SK-N-SH (cell line): ENCODE results near the gene C19orf81. TPM values are rescaled to one million over a fixed set of nuclear protein-coding genes. Genes with fewer than 3 reads are reported as not detected.

Source experiments
- CTCF ChIA-PET: fragments of 300-600, 350-600 bp; formaldehyde crosslinking; extraction: SDS; loops from one replicate; lab custom pipeline; 2021; lab: Yijun Ruan, JAX
- POLR2A ChIA-PET: fragments of 350-600 bp; sonication (Branson Sonifier 250); formaldehyde crosslinking; extraction: SDS; loops from one replicate; lab custom pipeline; 2020; ENCODE audit warnings: antibody characterized with exemption, inconsistent platforms; lab: Yijun Ruan, JAX
- DNase-seq: peaks from one replicate; pipeline ENCODE4 v3.0.0; 2012
- H2AFZ ChIP-seq: fragments of 200-600 bp; sonication (generic); 2 replicates; pipeline ENCODE4 v1.8.1; 2016; ENCODE audit warnings: antibody characterized with exemption, mild to moderate bottlenecking, low read depth
- H3F3A ChIP-seq: fragments of 200-600 bp; sonication (generic); replicated peaks from 2 replicates; pipeline ENCODE3; 2016; ENCODE audit warnings: antibody characterized with exemption, mild to moderate bottlenecking; ENCODE audit not compliant: insufficient read depth
- H3K27ac ChIP-seq, 2 experiments: fragments of 200-500 bp in 1 of 2; fragments of 200-600 bp in 1 of 2; sonication (Bioruptor generic) in 1 of 2; sonication (generic), shearing (Covaris generic) in 1 of 2; 2 replicates each; pipeline versions ENCODE4 v1.5.1 to v1.6.1; 2014 to 2016; ENCODE audit warnings: low read depth in 2 of 2, inconsistent platforms in 1 of 2, low read length in 1 of 2, mild to moderate bottlenecking in 1 of 2, mixed read lengths in 1 of 2
- H3K27me3 ChIP-seq: fragments of 200-600 bp; sonication (generic), shearing (Covaris generic); 2 replicates; pipeline ENCODE4 v1.6.1; 2016; ENCODE audit warnings: mixed run types; ENCODE audit not compliant: insufficient read depth
- H3K36me3 ChIP-seq, 2 experiments: fragments of 200-500 bp in 1 of 2; fragments of 200-600 bp in 1 of 2; sonication (Bioruptor generic) in 1 of 2; sonication (generic) in 1 of 2; replicated peaks in 1 of 2; 2 replicates each; pipeline versions ENCODE3 to v1.5.1; 2014 to 2016; ENCODE audit warnings: low read length in 1 of 2, mild to moderate bottlenecking in 1 of 2; ENCODE audit not compliant: insufficient read depth in 2 of 2, control insufficient read depth in 1 of 2
- H3K4me1 ChIP-seq, 2 experiments: fragments of 200-500 bp in 1 of 2; fragments of 200-600 bp in 1 of 2; sonication (Bioruptor generic) in 1 of 2; sonication (generic), shearing (Covaris generic) in 1 of 2; 2 replicates each; pipeline versions ENCODE4 v1.5.1 to v1.6.1; 2014 to 2016; ENCODE audit warnings: low read depth in 1 of 2, low read length in 1 of 2, mixed run types in 1 of 2; ENCODE audit not compliant: insufficient read depth in 2 of 2, control insufficient read depth in 1 of 2
- H3K4me2 ChIP-seq: fragments of 200-600 bp; sonication (generic), shearing (Covaris generic); 2 replicates; pipeline ENCODE4 v1.6.1; 2017; ENCODE audit warnings: mixed run types
- H3K4me3 ChIP-seq, 2 experiments: fragments of 200-500 bp in 1 of 2; fragments of 200-600 bp in 1 of 2; sonication (Bioruptor generic) in 1 of 2; sonication (generic), shearing (Covaris generic) in 1 of 2; 2 replicates each; pipeline versions ENCODE4 v1.5.1 to v1.8.1; 2014 to 2016; ENCODE audit warnings: low read depth in 2 of 2, inconsistent platforms in 1 of 2, low read length in 1 of 2, mild to moderate bottlenecking in 1 of 2, mixed read lengths in 1 of 2, moderate library complexity in 1 of 2
- H3K79me2 ChIP-seq: fragments of 200-600 bp; sonication (generic); 2 replicates; pipeline ENCODE4 v1.8.1; 2017; ENCODE audit warnings: mild to moderate bottlenecking; ENCODE audit not compliant: insufficient read depth
- H3K9ac ChIP-seq: fragments of 200-600 bp; sonication (generic); 2 replicates; pipeline ENCODE4 v1.6.1; 2017; ENCODE audit warnings: mixed run types
- H3K9me2 ChIP-seq: fragments of 200-600 bp; sonication (generic); 2 replicates; pipeline ENCODE4 v1.6.1; 2017; ENCODE audit warnings: mixed run types
- H3K9me3 ChIP-seq: fragments of 200-600 bp; sonication (generic); 2 replicates; pipeline ENCODE4 v1.6.1; 2017; ENCODE audit warnings: mixed run types, mild to moderate bottlenecking, moderate library complexity
- H4K20me1 ChIP-seq: fragments of 200-600 bp; sonication (generic); 2 replicates; pipeline ENCODE4 v1.6.1; 2017; ENCODE audit warnings: mild to moderate bottlenecking, mixed run types; ENCODE audit not compliant: insufficient read depth
- CHD2 ChIP-seq: fragments of 150-350 bp; IDR thresholded peaks from 2 replicates; pipeline ENCODE4 v1.6.1; 2018; ENCODE audit warnings: low read length; ENCODE audit not compliant: partially characterized antibody
- ELF1 ChIP-seq: IDR thresholded peaks from 2 replicates; pipeline ENCODE4 v1.4.0; 2012
- EP300 ChIP-seq, 2 experiments: IDR thresholded peaks; 2 replicates each; pipeline versions ENCODE4 v1.4.0 to v1.6.1; 2012; ENCODE audit warnings: borderline replicate concordance in 1 of 2, low read depth in 1 of 2, low read length in 1 of 2
- EZH2phosphoT487 ChIP-seq: fragments of 200-600 bp; sonication (generic); IDR thresholded peaks from 2 replicates; pipeline ENCODE4 v1.6.1; 2017; ENCODE audit warnings: low read depth, mixed run types, mild to moderate bottlenecking, antibody characterized with exemption, moderate library complexity, borderline replicate concordance
- FOSL2 ChIP-seq: IDR thresholded peaks from 2 replicates; pipeline ENCODE4 v1.4.0; 2012; ENCODE audit warnings: low read depth, mild to moderate bottlenecking, moderate library complexity, borderline replicate concordance
- FOXJ3 ChIP-seq: sonication (generic); formaldehyde crosslinking; IDR thresholded peaks from 2 replicates; pipeline ENCODE4 v1.5.1; 2020; ENCODE audit warnings: mild to moderate bottlenecking, missing genetic modification reagents
- FOXM1 ChIP-seq: IDR thresholded peaks from 2 replicates; pipeline ENCODE4 v1.4.0; 2012; ENCODE audit warnings: low read depth, mild to moderate bottlenecking
- JUND ChIP-seq: IDR thresholded peaks from 2 replicates; pipeline ENCODE4 v1.4.0; 2012
- MXI1 ChIP-seq: IDR thresholded peaks from 2 replicates; pipeline ENCODE4 v1.6.1; 2012; ENCODE audit warnings: mild to moderate bottlenecking, low read depth, low read length, improper control_type of control experiment
- NFIC ChIP-seq: IDR thresholded peaks from 2 replicates; pipeline ENCODE4 v1.4.0; 2012; ENCODE audit warnings: borderline replicate concordance
- NRF1 ChIP-seq: IDR thresholded peaks from 2 replicates; pipeline ENCODE4 v1.6.1; 2012; ENCODE audit warnings: low read depth, mild to moderate bottlenecking, low read length
- RAD21 ChIP-seq: IDR thresholded peaks from 2 replicates; pipeline ENCODE4 v1.6.1; 2012; ENCODE audit warnings: mild to moderate bottlenecking, low read length
- RCOR1 ChIP-seq: fragments of 150-350 bp; IDR thresholded peaks from 2 replicates; pipeline ENCODE4 v1.6.1; 2017; ENCODE audit warnings: antibody characterized with exemption, low read length
- RXRA ChIP-seq: IDR thresholded peaks from 2 replicates; pipeline ENCODE4 v1.4.0; 2012; ENCODE audit warnings: low read depth, mild to moderate bottlenecking, borderline replicate concordance
- SIN3A ChIP-seq: IDR thresholded peaks from 2 replicates; pipeline ENCODE4 v1.6.1; 2012; ENCODE audit warnings: low read depth, mild to moderate bottlenecking, low read length, moderate library complexity, borderline replicate concordance
- SMC3 ChIP-seq: IDR thresholded peaks from 2 replicates; pipeline ENCODE4 v1.6.1; 2012; ENCODE audit warnings: low read depth, low read length, improper control_type of control experiment
- WGBS: methylation state at CpG from one replicate; pipeline ENCODE4 v1.1.6; 2017; ENCODE audit warnings: low lambda C conversion rate; 5-methylcytosine and 5-hydroxymethylcytosine counted together
- polyA plus RNA-seq, 3 experiments: library from polyadenylated mRNA; depleted of rRNA; stranded (reverse); fragments of >200 nt; gene quantifications; 2 replicates each; pipeline ENCODE4 v1.2.3, GENCODE V29; 2012
- TF ChIP-seq, protein P1 (sequence below): fragments of 150-350 bp; IDR thresholded peaks from 2 replicates; pipeline ENCODE4 v1.6.1; 2016; ENCODE audit warnings: mild to moderate bottlenecking, low read depth, low read length
- TF ChIP-seq, protein P2 (sequence below): IDR thresholded peaks from 2 replicates; pipeline ENCODE4 v1.6.1; 2012; ENCODE audit warnings: mild to moderate bottlenecking, low read depth, low read length, moderate library complexity
- TF ChIP-seq, protein P3 (sequence below): fragments of 150-350 bp; IDR thresholded peaks from 2 replicates; pipeline ENCODE4 v1.6.1; 2017; ENCODE audit warnings: antibody characterized with exemption, low read length, low read depth, borderline replicate concordance
- TF ChIP-seq, protein P4 (sequence below): IDR thresholded peaks from 2 replicates; pipeline ENCODE4 v1.4.0; 2012; ENCODE audit warnings: low read depth

C19orf81 gene
- polyA plus RNA-seq, 1 of the 3 experiments (the other 2 are of a cell fraction) = 5.7 TPM

DNA sequence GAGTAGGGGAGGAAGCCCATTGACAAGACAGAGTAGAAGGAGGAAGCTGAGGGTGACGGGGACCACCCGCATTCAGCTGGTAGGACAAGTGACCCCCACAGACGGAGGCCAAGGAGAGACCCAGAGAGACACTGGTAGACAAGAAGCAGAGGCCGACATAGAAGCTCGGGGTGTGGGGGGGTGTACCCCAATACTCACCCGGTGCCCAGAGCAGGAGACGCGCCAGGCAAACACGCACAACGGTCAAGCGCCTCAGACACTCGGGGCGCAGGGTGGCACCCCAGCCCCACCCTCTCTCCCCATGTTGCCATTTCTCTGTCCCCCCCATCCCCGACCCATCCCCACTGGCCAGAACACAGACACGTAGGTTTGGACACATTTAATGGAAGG, 46.8 kb downstream of the C19orf81 start:
- Histone ChIP-seq H3F3A (no peaks in the 10 kb centered on the region), H3K36me3 (no peaks in the 10 kb centered on the region), H3K4me3 (peak overlapping the region in 1 of 2 experiments; percentile 43; a peak in 2 of 4 replicates), H3K9me2 (no peaks in the 10 kb centered on the region), H3K4me1 (peaks cover 0 to 8% of the 10 kb centered on the region in 2 experiments; a peak in 1 of 4 replicates), H3K27ac (peak overlapping the region in 1 of 2 experiments; percentile 90; a peak in 2 of 4 replicates), H3K9me3 (no peaks in the 10 kb centered on the region), H3K4me2 (no peak overlapping the region), H3K9ac (no peak overlapping the region), H4K20me1 (0 out of 2 replicates have a peak, but pooled peaks cover 3% of the 10 kb centered on the region), H3K79me2 (no peaks in the 10 kb centered on the region), H2AFZ (no peak overlapping the region), H3K27me3 (peaks cover 19% of the 10 kb centered on the region)
- WGBS = 69% methylated on average over 15 of the region's 15 CpGs
- ChIA-PET CTCF (interaction anchor here (1.0 to 3.0 kb wide), 5 partner anchors 9 to 29 kb away, joined by 3 to 20 read pairs (median 5); no protein-coding TSS in a partner anchor), POLR2A (interaction anchor here (1.0 to 1.5 kb wide), 4 partner anchors 8 to 380 kb away, joined by 3 to 5 read pairs (median 4); no protein-coding TSS in a partner anchor)
- no peak for TF ChIP-seq JUND
- no peak for TF ChIP-seq NFIC
- no peak for TF ChIP-seq MXI1
- no peak for TF ChIP-seq EP300 (IDR thresholded peaks at IDR 0.05; ENCODE audit: borderline replicate concordance in 1 of 2, low read depth in 1 of 2, low read length in 1 of 2)
- no peak for TF ChIP-seq SIN3A
- TF ChIP-seq FOXJ3 (CRISPR knock-in tag) = no peak
- TF ChIP-seq, protein P1, sequence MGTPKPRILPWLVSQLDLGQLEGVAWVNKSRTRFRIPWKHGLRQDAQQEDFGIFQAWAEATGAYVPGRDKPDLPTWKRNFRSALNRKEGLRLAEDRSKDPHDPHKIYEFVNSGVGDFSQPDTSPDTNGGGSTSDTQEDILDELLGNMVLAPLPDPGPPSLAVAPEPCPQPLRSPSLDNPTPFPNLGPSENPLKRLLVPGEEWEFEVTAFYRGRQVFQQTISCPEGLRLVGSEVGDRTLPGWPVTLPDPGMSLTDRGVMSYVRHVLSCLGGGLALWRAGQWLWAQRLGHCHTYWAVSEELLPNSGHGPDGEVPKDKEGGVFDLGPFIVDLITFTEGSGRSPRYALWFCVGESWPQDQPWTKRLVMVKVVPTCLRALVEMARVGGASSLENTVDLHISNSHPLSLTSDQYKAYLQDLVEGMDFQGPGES = no peak
- no peak for TF ChIP-seq NRF1
- no peak for TF ChIP-seq RXRA
- no peak for TF ChIP-seq ELF1
- TF ChIP-seq, protein P2, sequence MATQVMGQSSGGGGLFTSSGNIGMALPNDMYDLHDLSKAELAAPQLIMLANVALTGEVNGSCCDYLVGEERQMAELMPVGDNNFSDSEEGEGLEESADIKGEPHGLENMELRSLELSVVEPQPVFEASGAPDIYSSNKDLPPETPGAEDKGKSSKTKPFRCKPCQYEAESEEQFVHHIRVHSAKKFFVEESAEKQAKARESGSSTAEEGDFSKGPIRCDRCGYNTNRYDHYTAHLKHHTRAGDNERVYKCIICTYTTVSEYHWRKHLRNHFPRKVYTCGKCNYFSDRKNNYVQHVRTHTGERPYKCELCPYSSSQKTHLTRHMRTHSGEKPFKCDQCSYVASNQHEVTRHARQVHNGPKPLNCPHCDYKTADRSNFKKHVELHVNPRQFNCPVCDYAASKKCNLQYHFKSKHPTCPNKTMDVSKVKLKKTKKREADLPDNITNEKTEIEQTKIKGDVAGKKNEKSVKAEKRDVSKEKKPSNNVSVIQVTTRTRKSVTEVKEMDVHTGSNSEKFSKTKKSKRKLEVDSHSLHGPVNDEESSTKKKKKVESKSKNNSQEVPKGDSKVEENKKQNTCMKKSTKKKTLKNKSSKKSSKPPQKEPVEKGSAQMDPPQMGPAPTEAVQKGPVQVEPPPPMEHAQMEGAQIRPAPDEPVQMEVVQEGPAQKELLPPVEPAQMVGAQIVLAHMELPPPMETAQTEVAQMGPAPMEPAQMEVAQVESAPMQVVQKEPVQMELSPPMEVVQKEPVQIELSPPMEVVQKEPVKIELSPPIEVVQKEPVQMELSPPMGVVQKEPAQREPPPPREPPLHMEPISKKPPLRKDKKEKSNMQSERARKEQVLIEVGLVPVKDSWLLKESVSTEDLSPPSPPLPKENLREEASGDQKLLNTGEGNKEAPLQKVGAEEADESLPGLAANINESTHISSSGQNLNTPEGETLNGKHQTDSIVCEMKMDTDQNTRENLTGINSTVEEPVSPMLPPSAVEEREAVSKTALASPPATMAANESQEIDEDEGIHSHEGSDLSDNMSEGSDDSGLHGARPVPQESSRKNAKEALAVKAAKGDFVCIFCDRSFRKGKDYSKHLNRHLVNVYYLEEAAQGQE = no peak
- TF ChIP-seq, protein P3, sequence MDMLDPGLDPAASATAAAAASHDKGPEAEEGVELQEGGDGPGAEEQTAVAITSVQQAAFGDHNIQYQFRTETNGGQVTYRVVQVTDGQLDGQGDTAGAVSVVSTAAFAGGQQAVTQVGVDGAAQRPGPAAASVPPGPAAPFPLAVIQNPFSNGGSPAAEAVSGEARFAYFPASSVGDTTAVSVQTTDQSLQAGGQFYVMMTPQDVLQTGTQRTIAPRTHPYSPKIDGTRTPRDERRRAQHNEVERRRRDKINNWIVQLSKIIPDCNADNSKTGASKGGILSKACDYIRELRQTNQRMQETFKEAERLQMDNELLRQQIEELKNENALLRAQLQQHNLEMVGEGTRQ = no peak
- no peak for TF ChIP-seq EZH2phosphoT487
- no peak for TF ChIP-seq FOSL2
- no peak for TF ChIP-seq CHD2
- TF ChIP-seq, protein P4, sequence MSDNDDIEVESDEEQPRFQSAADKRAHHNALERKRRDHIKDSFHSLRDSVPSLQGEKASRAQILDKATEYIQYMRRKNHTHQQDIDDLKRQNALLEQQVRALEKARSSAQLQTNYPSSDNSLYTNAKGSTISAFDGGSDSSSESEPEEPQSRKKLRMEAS = no peak
- TF ChIP-seq RAD21 = no peak
- TF ChIP-seq SMC3 = no peak
- no peak for TF ChIP-seq RCOR1
- no peak for TF ChIP-seq FOXM1
- DNase-seq = no peak
